Muscle layer of duodenum (tissue), 2 donors: ENCODE data around the gene MCL1.
"Not testable (repeated sequence)": the region's sequence is repeated elsewhere in the genome, so short reads cannot be mapped to it uniquely, and the experiment has no call there.

Source experiments
- H3K27ac ChIP-seq: one replicate; pipeline ENCODE4 v1.7.0; 2013; ENCODE audit warnings: mild to moderate bottlenecking, low read length
- H3K27me3 ChIP-seq: one replicate; pipeline ENCODE4 v1.7.0; 2013; ENCODE audit warnings: low read depth, mild to moderate bottlenecking, control low read depth, low read length
- H3K36me3 ChIP-seq, 2 donors: one replicate each; pipeline ENCODE4 v1.7.0; 2013; ENCODE audit warnings: low read length in 2 of 2, control low read depth in 1 of 2, mild to moderate bottlenecking in 1 of 2; ENCODE audit not compliant: insufficient read depth in 2 of 2, control insufficient read depth in 1 of 2
- H3K4me1 ChIP-seq, 2 donors: one replicate each; pipeline ENCODE4 v1.7.0; 2013; ENCODE audit warnings: low read length in 2 of 2, mild to moderate bottlenecking in 2 of 2, control low read depth in 1 of 2, moderate library complexity in 1 of 2; ENCODE audit not compliant: insufficient read depth in 2 of 2, control insufficient read depth in 1 of 2
- H3K4me3 ChIP-seq, 2 donors: one replicate each; pipeline ENCODE4 v1.7.0; 2013; ENCODE audit warnings: low read length in 2 of 2, low read depth in 1 of 2, mild to moderate bottlenecking in 1 of 2
- H3K9me3 ChIP-seq, 2 donors: one replicate each; pipeline ENCODE4 v1.7.0; 2013; ENCODE audit warnings: low read length in 2 of 2, control low read depth in 1 of 2, mild to moderate bottlenecking in 1 of 2; ENCODE audit not compliant: control insufficient read depth in 1 of 2
- donor health status: healthy.

Gene MCL1

GRCh38 chr1:150615346-150616201 lies 36.2 kb upstream of the MCL1 start:
- peaks cover 19% of the 10 kb centered on the region in 2 donors for H3K4me1 ChIP-seq
- H3K27me3 ChIP-seq = no peaks in the 10 kb centered on the region
- peak overlapping the region; percentile 70 for H3K27ac ChIP-seq
- H3K4me3 ChIP-seq = no peak overlapping the region
- peaks cover 5 to 13% of the 10 kb centered on the region in 2 donors for H3K36me3 ChIP-seq
- no peaks in the 10 kb centered on the region for H3K9me3 ChIP-seq

GRCh38 chr1:150613061-150613920 lies 33.9 kb upstream of the MCL1 start:
- Histone ChIP-seq H3K27me3 (no peaks in the 10 kb centered on the region), H3K36me3 (peaks cover 5 to 13% of the 10 kb centered on the region in 2 donors), H3K4me3 (peak overlapping the region; percentile 13 to 46), H3K9me3 (no peaks in the 10 kb centered on the region), H3K27ac (peak overlapping the region; percentile 95), H3K4me1 (peaks cover 10 to 17% of the 10 kb centered on the region in 2 donors)

- H3K27ac ChIP-seq = peak overlapping the region; percentile 95
- H3K4me3 ChIP-seq = peak overlapping the region in 1 of 2 donors; percentile 46
- H3K27me3 ChIP-seq = no peaks in the 10 kb centered on the region
- H3K9me3 ChIP-seq = no peaks in the 10 kb centered on the region
- peaks cover 3 to 13% of the 10 kb centered on the region in 2 donors for H3K36me3 ChIP-seq
- H3K4me1 ChIP-seq = peaks cover 10 to 17% of the 10 kb centered on the region in 2 donors
Measured at GRCh38 chr1:150612014-150612345, 32.6 kb upstream of the MCL1 start.

GRCh38 chr1:150610576-150610975 lies 31.2 kb upstream of the MCL1 start:
- peak overlapping the region; percentile 95 for H3K27ac ChIP-seq
- H3K4me1 ChIP-seq = peaks cover 10 to 17% of the 10 kb centered on the region in 2 donors
- H3K4me3 ChIP-seq = no peak overlapping the region
- H3K27me3 ChIP-seq = no peaks in the 10 kb centered on the region
- H3K36me3 ChIP-seq = peaks cover 0 to 13% of the 10 kb centered on the region in 2 donors
- no peaks in the 10 kb centered on the region for H3K9me3 ChIP-seq

- H3K36me3 ChIP-seq = peaks cover 0 to 13% of the 10 kb centered on the region in 2 donors
- H3K27ac ChIP-seq = peak overlapping the region; percentile 83
- no peaks in the 10 kb centered on the region for H3K9me3 ChIP-seq
- H3K4me1 ChIP-seq = peaks cover 10 to 17% of the 10 kb centered on the region in 2 donors
- H3K27me3 ChIP-seq = no peaks in the 10 kb centered on the region
- H3K4me3 ChIP-seq = no peak overlapping the region
Measured at GRCh38 chr1:150609732-150610131, 30.3 kb upstream of the MCL1 start.

GRCh38 chr1:150606463-150607142 lies 27.2 kb upstream of the MCL1 start:
- peak overlapping the region; percentile 25 for H3K27ac ChIP-seq
- no peaks in the 10 kb centered on the region for H3K27me3 ChIP-seq
- H3K4me1 ChIP-seq = peaks cover 6 to 11% of the 10 kb centered on the region in 2 donors
- no peak overlapping the region for H3K4me3 ChIP-seq
- no peaks in the 10 kb centered on the region for H3K36me3 ChIP-seq
- H3K9me3 ChIP-seq = no peaks in the 10 kb centered on the region

- not testable (repeated sequence) for H3K9me3 ChIP-seq, H3K36me3 ChIP-seq, H3K4me1 ChIP-seq, H3K4me3 ChIP-seq, H3K27me3 ChIP-seq
- H3K27ac ChIP-seq = peak overlapping the region; percentile 49
Measured at GRCh38 chr1:150605451-150605731, 26.0 kb upstream of the MCL1 start.

- no peaks in the 10 kb centered on the region for H3K9me3 ChIP-seq
- no peak overlapping the region for H3K4me3 ChIP-seq
- H3K27me3 ChIP-seq = no peaks in the 10 kb centered on the region
- H3K36me3 ChIP-seq = no peaks in the 10 kb centered on the region
- peaks cover 0 to 2% of the 10 kb centered on the region in 2 donors for H3K4me1 ChIP-seq
- H3K27ac ChIP-seq = peak overlapping the region; percentile 89
Measured at GRCh38 chr1:150604226-150604588, 24.8 kb upstream of the MCL1 start.

- no peaks in the 10 kb centered on the region for H3K9me3 ChIP-seq
- no peaks in the 10 kb centered on the region for H3K27me3 ChIP-seq
- H3K27ac ChIP-seq = peak overlapping the region; percentile 89
- no peak overlapping the region for H3K4me3 ChIP-seq
- H3K36me3 ChIP-seq = no peaks in the 10 kb centered on the region
- H3K4me1 ChIP-seq = no peaks in the 10 kb centered on the region
Measured at GRCh38 chr1:150603711-150604110, 24.3 kb upstream of the MCL1 start.

- H3K27ac ChIP-seq, H3K4me3 ChIP-seq, H3K36me3 ChIP-seq, H3K9me3 ChIP-seq, H3K4me1 ChIP-seq, H3K27me3 ChIP-seq: not testable (repeated sequence)
Measured at GRCh38 chr1:150602372-150602771, 23.0 kb upstream of the MCL1 start.

- H3K9me3 ChIP-seq = no peaks in the 10 kb centered on the region
- H3K27ac ChIP-seq = no peak overlapping the region
- no peaks in the 10 kb centered on the region for H3K36me3 ChIP-seq
- H3K27me3 ChIP-seq = no peaks in the 10 kb centered on the region
- H3K4me1 ChIP-seq = no peaks in the 10 kb centered on the region
- no peak overlapping the region for H3K4me3 ChIP-seq
Measured at GRCh38 chr1:150601540-150601939, 22.1 kb upstream of the MCL1 start.
